Astrocyte of the cerebellum (primary cell): Measurements from ENCODE around the gene IFT80.
"Not testable (repeated sequence)": the region's sequence is repeated elsewhere in the genome, so short reads cannot be mapped to it uniquely, and the experiment has no call there.

Source experiments
- DNase-seq: peaks from one replicate; pipeline ENCODE4 v3.0.0-alpha.2; 2011; ENCODE audit warnings: low read depth
- H3K4me3 ChIP-seq: 2 replicates; pipeline ENCODE4 v1.5.1; 2011; ENCODE audit warnings: mild to moderate bottlenecking, low read depth, low read length, moderate library complexity
- in situ Hi-C: cut with HindIII; loops from 2 replicates; pipeline ENCODE4 v1.10.0; 2017; ENCODE audit warnings: low sequenced_read_pairs
- TF ChIP-seq, protein P1 (sequence below): IDR thresholded peaks from 2 replicates; pipeline ENCODE4 v1.5.1; 2012; ENCODE audit warnings: low read length, low read depth, moderate library complexity, mild to moderate bottlenecking; ENCODE audit errors: missing control alignments

Gene IFT80

DNA sequence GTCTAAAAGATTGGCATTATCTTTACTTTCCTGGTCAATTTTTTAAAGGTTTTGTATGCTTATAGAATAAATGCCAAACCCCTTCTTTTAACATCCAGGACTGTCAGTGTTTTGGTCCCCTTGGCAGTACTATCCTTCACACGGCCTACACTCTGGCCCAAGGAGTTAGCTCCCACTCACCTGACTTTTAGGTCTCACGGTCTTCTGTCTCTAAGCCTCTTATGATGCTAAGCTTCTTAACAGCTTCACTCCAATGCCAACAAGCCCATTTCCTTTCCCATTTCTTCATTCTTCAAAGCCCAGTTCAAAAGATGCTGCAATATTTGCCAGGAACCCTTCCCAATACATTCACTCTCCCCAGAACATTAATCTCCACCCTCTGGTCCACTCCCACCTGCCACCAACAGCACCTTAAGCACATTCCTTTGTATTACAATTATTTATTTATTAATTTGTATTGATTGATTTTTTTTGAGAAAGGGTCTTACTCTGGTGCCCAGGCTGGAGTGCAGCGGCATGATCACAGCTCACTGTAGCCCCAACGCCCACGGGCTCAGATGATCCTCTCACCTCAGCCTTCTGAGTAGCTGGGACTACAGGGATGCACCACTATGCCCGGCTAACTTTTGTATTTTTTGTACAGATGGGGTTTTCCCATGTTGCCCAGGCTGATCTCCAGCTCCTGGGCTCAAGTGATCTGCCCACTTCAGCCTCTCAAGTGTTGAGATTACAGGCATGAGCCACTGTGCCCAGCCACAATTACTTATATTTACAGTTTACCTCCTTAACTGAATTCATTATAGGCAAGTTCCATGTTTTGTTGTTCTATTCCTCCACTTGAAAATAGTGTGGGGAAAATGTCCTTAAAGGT, 27.8 kb downstream of the IFT80 start:
- H3K4me3 ChIP-seq, result no peak overlapping the region
- no peak for DNase-seq
- in situ Hi-C loops, result no loop called here
- TF ChIP-seq, protein P1, sequence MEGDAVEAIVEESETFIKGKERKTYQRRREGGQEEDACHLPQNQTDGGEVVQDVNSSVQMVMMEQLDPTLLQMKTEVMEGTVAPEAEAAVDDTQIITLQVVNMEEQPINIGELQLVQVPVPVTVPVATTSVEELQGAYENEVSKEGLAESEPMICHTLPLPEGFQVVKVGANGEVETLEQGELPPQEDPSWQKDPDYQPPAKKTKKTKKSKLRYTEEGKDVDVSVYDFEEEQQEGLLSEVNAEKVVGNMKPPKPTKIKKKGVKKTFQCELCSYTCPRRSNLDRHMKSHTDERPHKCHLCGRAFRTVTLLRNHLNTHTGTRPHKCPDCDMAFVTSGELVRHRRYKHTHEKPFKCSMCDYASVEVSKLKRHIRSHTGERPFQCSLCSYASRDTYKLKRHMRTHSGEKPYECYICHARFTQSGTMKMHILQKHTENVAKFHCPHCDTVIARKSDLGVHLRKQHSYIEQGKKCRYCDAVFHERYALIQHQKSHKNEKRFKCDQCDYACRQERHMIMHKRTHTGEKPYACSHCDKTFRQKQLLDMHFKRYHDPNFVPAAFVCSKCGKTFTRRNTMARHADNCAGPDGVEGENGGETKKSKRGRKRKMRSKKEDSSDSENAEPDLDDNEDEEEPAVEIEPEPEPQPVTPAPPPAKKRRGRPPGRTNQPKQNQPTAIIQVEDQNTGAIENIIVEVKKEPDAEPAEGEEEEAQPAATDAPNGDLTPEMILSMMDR, result no peak

DNA sequence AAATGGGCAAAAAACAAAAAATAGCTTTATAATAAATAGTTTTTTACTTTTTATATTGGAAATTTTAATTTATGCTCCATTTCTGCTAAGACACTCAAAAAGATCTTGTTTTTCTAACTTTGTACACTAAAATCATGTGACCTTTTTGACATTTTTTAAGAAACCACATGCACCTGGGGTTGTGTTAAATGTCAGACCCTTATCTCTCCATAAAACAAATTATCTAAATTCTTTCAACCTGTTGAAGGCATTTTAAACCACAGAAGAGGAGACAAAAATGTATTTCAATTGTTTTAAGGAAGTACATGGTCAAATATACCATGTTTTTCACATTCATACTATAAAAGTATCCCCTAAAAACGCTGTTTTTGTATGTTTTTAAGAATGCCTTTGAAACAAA, 29.2 kb downstream of the IFT80 start:
- H3K4me3 ChIP-seq, result no peak overlapping the region
- TF ChIP-seq, protein P1, result no peak
- in situ Hi-C loops, result no loop called here
- no peak for DNase-seq

DNA sequence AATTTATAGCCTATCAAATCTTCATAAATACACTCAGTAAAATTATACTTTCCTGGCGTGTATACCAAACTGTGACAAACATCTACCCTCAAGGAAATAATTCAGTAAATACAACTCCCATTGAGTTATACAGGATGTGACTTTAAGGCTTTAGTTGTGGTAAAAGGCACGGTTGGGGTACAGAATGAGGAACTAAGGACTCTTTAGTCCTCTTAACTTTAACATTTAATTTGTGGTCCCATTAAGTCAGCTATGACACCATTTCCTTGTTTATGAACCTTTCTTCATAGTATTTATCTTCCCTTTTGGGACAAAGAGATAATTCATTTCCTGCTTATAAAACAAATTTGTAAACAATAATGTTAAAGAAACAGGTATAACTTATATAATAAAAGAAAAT, 30.2 kb downstream of the IFT80 start:
- in situ Hi-C loops, result no loop called here
- H3K4me3 ChIP-seq, result no peak overlapping the region
- DNase-seq, result no peak
- TF ChIP-seq, protein P1, result no peak

DNA sequence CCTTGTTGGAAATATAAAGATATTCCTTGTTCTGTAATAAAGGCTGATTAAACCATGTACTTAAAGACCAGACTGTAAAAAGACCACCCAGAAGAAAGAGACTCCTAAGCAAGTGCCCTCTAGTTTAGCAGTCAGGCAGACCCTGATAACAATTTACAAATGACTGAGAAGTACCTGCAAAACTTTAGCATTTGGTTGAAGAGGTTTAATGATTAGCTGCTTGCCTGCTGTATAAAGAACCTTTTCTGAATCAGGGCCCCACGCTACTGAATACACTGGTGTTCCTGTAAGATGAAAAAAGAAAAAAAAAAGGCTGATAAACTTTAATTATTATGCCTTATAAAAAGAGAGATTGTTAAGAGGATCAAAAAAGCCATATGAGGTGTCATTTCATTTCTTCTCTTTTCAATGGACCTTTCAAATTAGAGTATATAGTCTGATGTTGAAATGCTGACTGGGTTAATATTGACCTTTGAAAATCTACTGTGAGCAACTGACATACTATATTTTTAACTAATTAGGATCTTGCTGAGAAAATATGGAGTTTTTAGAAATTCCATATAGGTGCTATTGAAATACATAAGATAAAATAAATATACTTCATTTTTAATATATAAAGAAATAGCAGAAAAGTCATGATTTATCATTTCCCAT, 33.0 kb downstream of the IFT80 start:
- in situ Hi-C loops, result no loop called here
- no peak for DNase-seq
- TF ChIP-seq, protein P1, result no peak
- no peak overlapping the region for H3K4me3 ChIP-seq

DNA sequence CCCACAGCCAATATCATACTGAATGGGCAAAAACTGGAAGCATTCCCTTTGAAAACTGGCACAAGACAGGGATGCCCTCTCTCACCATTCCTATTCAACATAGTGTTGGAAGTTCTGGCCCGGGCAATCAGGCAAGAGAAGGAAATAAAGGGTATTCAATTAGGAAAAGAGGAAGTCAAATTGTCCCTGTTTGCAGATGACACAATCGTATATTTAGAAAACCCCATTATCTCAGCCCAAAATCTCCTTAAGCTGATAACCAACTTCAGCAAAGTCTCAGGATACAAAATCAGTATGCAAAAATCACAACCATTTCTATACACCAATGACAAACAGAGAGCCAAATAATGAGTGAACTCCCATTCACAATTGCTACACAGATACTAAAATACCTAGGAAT, 36.1 kb downstream of the IFT80 start:
- H3K4me3 ChIP-seq, in situ Hi-C loops, DNase-seq: not testable (repeated sequence)

DNA sequence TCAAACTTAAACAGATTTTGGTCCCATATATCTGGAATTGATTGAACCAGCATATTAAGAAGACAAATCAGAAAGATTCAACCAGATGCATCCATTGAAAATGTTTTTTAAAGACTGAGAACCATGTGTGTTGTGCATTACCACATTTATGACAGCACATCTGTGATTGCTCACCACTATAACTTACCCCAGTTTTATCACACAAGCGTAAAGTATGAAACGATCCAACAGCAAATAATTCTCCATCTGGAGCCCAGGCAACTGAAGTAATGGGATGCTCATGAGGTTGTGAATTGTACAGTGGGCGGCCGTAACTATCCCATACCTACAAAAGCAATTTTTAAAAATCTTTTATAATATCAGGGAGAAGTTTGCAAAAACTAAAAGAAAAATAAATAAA, 43.2 kb downstream of the IFT80 start:
- no peak overlapping the region for H3K4me3 ChIP-seq
- in situ Hi-C loops, result no loop called here
- DNase-seq, result no peak
- TF ChIP-seq, protein P1, result no peak

DNA sequence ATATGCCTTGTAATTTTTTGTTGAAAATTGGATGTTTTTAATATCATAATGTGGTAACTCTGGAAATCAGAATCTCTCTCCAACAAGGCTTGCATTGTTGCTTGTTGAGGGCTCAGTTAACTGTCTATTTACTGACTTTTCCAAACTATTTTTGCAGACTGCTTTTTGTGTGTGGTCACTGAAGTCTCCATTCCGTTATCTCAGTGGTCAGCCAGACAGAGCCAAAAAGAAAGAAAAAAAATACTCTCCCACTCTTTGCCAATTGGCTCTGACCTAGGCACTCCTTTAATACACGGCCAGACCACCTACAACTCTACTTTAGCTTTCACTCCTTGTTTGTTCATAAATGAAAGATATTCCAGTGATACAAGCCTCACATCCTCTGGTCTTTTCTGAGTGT, 52.5 kb downstream of the IFT80 start:
- DNase-seq, result no peak
- in situ Hi-C loops, result no loop called here
- H3K4me3 ChIP-seq, result no peak overlapping the region
- TF ChIP-seq, protein P1, result no peak
